SK-N-SH treated with all-trans-retinoic acid at 6 μM for 48 hours (cell line): ENCODE data around the gene PPP6R2.

Experiments used
- ATAC-seq: fragments of 200-7000 bp; cut with Tn5 transposase; 3 replicates; pipeline ENCODE4 v1.9.1; 2020; ENCODE audit warnings: mild to moderate bottlenecking, moderate library complexity
- ARNTL ChIP-seq: fragments of 450-650 bp; formaldehyde crosslinking; IDR thresholded peaks from 2 replicates; pipeline ENCODE4 v1.5.0; 2020; ENCODE audit warnings: low read depth, mild to moderate bottlenecking, moderate library complexity, borderline replicate concordance
- BACH2 ChIP-seq: fragments of 250-450 bp; sonication (Bioruptor Pico); IDR thresholded peaks from 2 replicates; pipeline ENCODE4 v1.9.0; 2021; ENCODE audit warnings: mild to moderate bottlenecking, borderline replicate concordance
- CSDC2 ChIP-seq: fragments of 250-450 bp; sonication (Bioruptor Pico); IDR thresholded peaks from 2 replicates; pipeline ENCODE4 v1.5.0; 2020; ENCODE audit warnings: mild to moderate bottlenecking, moderate library complexity
- ESRRG ChIP-seq: fragments of 250-450 bp; sonication (Bioruptor Pico); IDR thresholded peaks from 2 replicates; pipeline ENCODE4 v1.6.1; 2021; ENCODE audit warnings: mild to moderate bottlenecking
- ISL1 ChIP-seq: fragments of 250-450 bp; sonication (Bioruptor Pico); IDR thresholded peaks from 2 replicates; pipeline ENCODE4 v2.1.2; 2022; ENCODE audit warnings: mild to moderate bottlenecking, moderate library complexity
- OSR1 ChIP-seq: fragments of 250-450 bp; sonication (Bioruptor Pico); IDR thresholded peaks from 2 replicates; pipeline ENCODE4 v1.8.0; 2022; ENCODE audit warnings: moderate library complexity, mild to moderate bottlenecking, inconsistent platforms
- POU6F1 ChIP-seq: fragments of 250-450 bp; sonication (Bioruptor Pico); IDR thresholded peaks from 2 replicates; pipeline ENCODE4 v1.8.0; 2021; ENCODE audit warnings: low read depth, mild to moderate bottlenecking, moderate library complexity, borderline replicate concordance
- PPARA ChIP-seq: fragments of 250-450 bp; sonication (Bioruptor Pico); IDR thresholded peaks from 2 replicates; pipeline ENCODE4 v1.5.0; 2020; ENCODE audit warnings: mild to moderate bottlenecking, borderline replicate concordance
- RARB ChIP-seq: fragments of 250-450 bp; sonication (Bioruptor Pico); IDR thresholded peaks from 2 replicates; pipeline ENCODE4 v1.8.0; 2021; ENCODE audit warnings: mild to moderate bottlenecking, moderate library complexity
- SNAI2 ChIP-seq: fragments of 250-450 bp; sonication (Bioruptor Pico); IDR thresholded peaks from 2 replicates; pipeline ENCODE4 v1.5.0; 2020; ENCODE audit warnings: mild to moderate bottlenecking, moderate library complexity
- TCF4 ChIP-seq: fragments of 250-450 bp; sonication (Bioruptor Pico); IDR thresholded peaks from 2 replicates; pipeline ENCODE4 v1.8.0; 2021; ENCODE audit warnings: mild to moderate bottlenecking, moderate library complexity, borderline replicate concordance
- TOX ChIP-seq: fragments of 250-450 bp; sonication (Bioruptor Pico); IDR thresholded peaks from 2 replicates; pipeline ENCODE4 v1.8.0; 2021; ENCODE audit warnings: mild to moderate bottlenecking, moderate library complexity, borderline replicate concordance
- TSHZ2 ChIP-seq: fragments of 250-450 bp; sonication (Bioruptor Pico); IDR thresholded peaks from 2 replicates; pipeline ENCODE4 v1.5.0; 2020; ENCODE audit warnings: mild to moderate bottlenecking, moderate library complexity
- ZC3H10 ChIP-seq: fragments of 250-450 bp; sonication (Bioruptor Pico); IDR thresholded peaks from 2 replicates; pipeline ENCODE4 v1.5.1; 2021; ENCODE audit warnings: mild to moderate bottlenecking, moderate library complexity
- ZFP3 ChIP-seq: fragments of 250-450 bp; sonication (Bioruptor Pico); IDR thresholded peaks from 2 replicates; pipeline ENCODE4 v1.5.0; 2020; ENCODE audit warnings: mild to moderate bottlenecking, moderate library complexity
- ZFP30 ChIP-seq: fragments of 450-650 bp; formaldehyde crosslinking; IDR thresholded peaks from 2 replicates; pipeline ENCODE4 v1.5.0; 2022; ENCODE audit warnings: mild to moderate bottlenecking, moderate library complexity
- ZNF565 ChIP-seq: fragments of 450-650 bp; formaldehyde crosslinking; conservative IDR thresholded peaks from 2 replicates; pipeline ENCODE4 v1.5.0; 2020; ENCODE audit warnings: low read depth, mild to moderate bottlenecking, moderate library complexity
- TF ChIP-seq, protein P1 (sequence below): fragments of 250-450 bp; sonication (Bioruptor Pico); IDR thresholded peaks from 2 replicates; pipeline ENCODE4 v1.5.1; 2021; ENCODE audit warnings: mild to moderate bottlenecking, moderate library complexity
- TF ChIP-seq, protein P2 (sequence below): fragments of 250-450 bp; sonication (Bioruptor Pico); IDR thresholded peaks from 2 replicates; pipeline ENCODE4 v1.8.0; 2020; ENCODE audit warnings: mild to moderate bottlenecking, moderate library complexity, borderline replicate concordance
- TF ChIP-seq, protein P3 (sequence below): fragments of 250-450 bp; sonication (Bioruptor Pico); IDR thresholded peaks from 2 replicates; pipeline ENCODE4 v1.5.1; 2020; ENCODE audit warnings: low read depth, mild to moderate bottlenecking, moderate library complexity

Gene PPP6R2

DNA sequence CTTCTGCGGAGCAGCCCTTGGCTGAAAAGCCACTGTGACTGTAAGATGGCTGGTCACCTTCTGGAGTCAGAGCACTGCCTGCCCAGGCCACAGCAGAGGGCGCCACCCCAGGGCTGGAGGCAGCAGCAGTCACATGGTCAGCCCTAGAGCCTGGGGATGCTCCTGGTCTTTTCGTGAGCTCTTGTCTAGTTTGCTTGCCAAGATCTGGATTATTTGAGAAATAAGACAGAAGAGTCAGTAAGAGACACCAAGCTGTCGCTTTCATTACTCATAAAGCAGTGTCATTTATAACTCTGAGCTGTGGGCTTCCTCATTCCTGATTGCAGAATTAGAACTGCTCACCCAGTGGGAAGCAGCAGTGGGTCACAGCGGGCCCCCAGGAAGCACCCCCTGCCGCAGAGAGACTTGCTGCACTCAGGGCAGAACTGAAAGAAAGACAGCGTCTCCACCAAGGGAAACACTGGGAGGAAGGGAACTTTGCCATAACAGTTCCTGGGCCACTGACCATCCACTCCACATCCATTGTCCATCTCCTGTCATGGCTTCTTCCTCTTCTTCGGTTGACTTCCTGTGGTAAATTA, 56.7 kb downstream of the PPP6R2 start (continued):
- TF ChIP-seq POU6F1 (CRISPR knock-in tag) (no peak), ZFP3 (CRISPR knock-in tag) (no peak)

DNA sequence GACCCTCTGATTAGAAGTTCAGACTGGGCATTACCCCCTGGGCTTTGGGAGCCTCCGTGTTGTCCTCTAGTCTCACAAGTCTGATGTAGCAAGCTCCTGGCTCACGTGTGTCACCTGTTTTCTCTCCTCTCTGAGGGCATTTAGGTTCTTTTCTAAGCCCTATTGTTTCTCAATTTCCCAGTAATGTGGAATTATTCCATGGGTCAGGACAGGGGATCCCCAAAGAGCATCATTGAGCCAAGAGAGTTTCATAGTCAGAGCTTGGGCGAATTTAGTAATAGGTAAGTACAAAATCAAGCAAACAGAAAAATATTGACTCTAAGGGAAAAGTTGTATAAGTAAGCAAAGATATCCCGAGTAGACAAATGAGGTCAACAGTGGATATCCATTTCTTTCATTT, 57.3 kb downstream of the PPP6R2 start:
- TF ChIP-seq ZFP3 (CRISPR knock-in tag) (no peak), SNAI2 (CRISPR knock-in tag) (no peak), TOX (CRISPR knock-in tag) (no peak), ZFP30 (CRISPR knock-in tag) (no peak), ZC3H10 (no peak), TSHZ2 (CRISPR knock-in tag) (no peak), BACH2 (CRISPR knock-in tag) (no peak), PPARA (CRISPR knock-in tag) (no peak), OSR1 (CRISPR knock-in tag) (no peak)
- TF ChIP-seq, protein P1, sequence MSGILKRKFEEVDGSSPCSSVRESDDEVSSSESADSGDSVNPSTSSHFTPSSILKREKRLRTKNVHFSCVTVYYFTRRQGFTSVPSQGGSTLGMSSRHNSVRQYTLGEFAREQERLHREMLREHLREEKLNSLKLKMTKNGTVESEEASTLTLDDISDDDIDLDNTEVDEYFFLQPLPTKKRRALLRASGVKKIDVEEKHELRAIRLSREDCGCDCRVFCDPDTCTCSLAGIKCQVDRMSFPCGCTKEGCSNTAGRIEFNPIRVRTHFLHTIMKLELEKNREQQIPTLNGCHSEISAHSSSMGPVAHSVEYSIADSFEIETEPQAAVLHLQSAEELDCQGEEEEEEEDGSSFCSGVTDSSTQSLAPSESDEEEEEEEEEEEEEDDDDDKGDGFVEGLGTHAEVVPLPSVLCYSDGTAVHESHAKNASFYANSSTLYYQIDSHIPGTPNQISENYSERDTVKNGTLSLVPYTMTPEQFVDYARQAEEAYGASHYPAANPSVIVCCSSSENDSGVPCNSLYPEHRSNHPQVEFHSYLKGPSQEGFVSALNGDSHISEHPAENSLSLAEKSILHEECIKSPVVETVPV (CRISPR knock-in tag): no peak
- ATAC-seq: no peak

- no peak for TF ChIP-seq RARB
- no peak for TF ChIP-seq CSDC2 (CRISPR knock-in tag)
- no peak for TF ChIP-seq OSR1 (CRISPR knock-in tag)
- no peak for TF ChIP-seq POU6F1 (CRISPR knock-in tag)
- TF ChIP-seq ZFP3 (CRISPR knock-in tag): no peak
- TF ChIP-seq SNAI2 (CRISPR knock-in tag): no peak
- TF ChIP-seq ISL1 (CRISPR knock-in tag): no peak
- TF ChIP-seq, protein P2, sequence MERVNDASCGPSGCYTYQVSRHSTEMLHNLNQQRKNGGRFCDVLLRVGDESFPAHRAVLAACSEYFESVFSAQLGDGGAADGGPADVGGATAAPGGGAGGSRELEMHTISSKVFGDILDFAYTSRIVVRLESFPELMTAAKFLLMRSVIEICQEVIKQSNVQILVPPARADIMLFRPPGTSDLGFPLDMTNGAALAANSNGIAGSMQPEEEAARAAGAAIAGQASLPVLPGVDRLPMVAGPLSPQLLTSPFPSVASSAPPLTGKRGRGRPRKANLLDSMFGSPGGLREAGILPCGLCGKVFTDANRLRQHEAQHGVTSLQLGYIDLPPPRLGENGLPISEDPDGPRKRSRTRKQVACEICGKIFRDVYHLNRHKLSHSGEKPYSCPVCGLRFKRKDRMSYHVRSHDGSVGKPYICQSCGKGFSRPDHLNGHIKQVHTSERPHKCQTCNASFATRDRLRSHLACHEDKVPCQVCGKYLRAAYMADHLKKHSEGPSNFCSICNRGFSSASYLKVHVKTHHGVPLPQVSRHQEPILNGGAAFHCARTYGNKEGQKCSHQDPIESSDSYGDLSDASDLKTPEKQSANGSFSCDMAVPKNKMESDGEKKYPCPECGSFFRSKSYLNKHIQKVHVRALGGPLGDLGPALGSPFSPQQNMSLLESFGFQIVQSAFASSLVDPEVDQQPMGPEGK (CRISPR knock-in tag): no peak
- TF ChIP-seq ARNTL (CRISPR knock-in tag): no peak
- TF ChIP-seq ZFP30 (CRISPR knock-in tag): no peak
- TF ChIP-seq TCF4 (CRISPR knock-in tag): no peak
- ATAC-seq: no peak
Measured at GRCh38 chr22:50400931-50401330, 57.8 kb downstream of the PPP6R2 start.

DNA sequence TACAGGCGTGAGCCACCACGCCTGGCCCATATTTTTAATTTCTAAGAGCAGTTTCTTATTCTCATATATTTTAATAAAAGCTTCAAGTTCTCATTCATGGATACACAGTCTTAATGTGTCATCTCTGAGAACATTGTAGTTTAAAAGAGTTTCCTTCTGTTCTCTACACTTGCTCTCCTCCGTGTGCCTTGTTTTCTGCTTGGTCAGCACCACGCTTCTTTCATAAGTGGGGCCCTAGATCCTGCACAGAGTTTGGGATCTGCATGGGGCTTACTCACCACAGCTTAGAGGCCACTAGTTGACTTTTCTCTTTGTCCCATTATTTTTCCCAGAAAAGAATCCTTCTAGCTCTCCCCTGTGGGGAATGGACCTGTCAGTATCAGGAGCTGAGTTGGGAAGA, 58.8 kb downstream of the PPP6R2 start:
- ATAC-seq: no peak
- no peak for TF ChIP-seq PPARA (CRISPR knock-in tag)
- no peak for TF ChIP-seq ESRRG (CRISPR knock-in tag)
- no peak for TF ChIP-seq ISL1 (CRISPR knock-in tag)
- TF ChIP-seq, protein P3, sequence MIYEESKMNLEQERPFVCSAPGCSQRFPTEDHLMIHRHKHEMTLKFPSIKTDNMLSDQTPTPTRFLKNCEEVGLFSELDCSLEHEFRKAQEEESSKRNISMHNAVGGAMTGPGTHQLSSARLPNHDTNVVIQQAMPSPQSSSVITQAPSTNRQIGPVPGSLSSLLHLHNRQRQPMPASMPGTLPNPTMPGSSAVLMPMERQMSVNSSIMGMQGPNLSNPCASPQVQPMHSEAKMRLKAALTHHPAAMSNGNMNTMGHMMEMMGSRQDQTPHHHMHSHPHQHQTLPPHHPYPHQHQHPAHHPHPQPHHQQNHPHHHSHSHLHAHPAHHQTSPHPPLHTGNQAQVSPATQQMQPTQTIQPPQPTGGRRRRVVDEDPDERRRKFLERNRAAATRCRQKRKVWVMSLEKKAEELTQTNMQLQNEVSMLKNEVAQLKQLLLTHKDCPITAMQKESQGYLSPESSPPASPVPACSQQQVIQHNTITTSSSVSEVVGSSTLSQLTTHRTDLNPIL (CRISPR knock-in tag): no peak
- no peak for TF ChIP-seq ZFP30 (CRISPR knock-in tag)
- no peak for TF ChIP-seq ZNF565
